ENCODE data around the gene GPC3.
"Not testable (repeated sequence)": the region's sequence is repeated elsewhere in the genome, so short reads cannot be mapped to it uniquely, and the experiment has no call there.

The GPC3 gene

DNA sequence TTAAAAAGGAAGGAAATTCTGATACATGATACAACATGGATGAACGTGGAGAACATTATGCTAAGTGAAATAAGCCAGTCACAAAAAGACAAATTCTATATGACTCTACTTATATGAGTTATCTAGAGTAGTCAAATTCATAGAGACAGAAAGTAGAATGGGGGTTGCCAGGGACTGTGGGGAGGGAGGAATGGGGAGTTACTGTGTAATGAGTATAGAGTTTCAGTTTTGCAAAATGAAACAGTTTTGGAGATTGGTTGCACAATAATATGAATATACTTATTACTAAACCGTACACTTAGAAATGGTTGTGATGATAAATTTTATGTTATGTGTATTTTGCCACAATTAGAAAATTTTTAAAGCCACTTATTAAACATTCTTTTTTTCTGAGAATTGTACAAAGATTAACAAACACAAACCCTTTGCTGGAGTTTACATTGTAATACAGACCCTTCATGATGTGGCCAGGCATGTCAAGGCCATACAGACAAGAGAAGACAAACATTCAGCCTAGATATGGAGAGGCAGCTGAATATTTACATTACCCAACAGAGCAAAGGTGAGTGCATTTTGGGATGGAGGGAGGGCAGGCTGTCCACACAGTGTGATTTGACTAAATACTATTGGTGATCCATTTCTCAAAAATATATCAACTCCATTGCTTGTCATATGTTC, 21.2 kb upstream of the GPC3 start:
- no peaks in the 10 kb centered on the region for H3K9me3 Mint-ChIP-seq
- H3K27ac Mint-ChIP-seq: no peak overlapping the region
- no peaks in the 10 kb centered on the region for H3K36me3 Mint-ChIP-seq (ENCODE audit: low read depth)
- H3K27me3 Mint-ChIP-seq: peaks cover 3% of the 10 kb centered on the region
- peaks cover 3% of the 10 kb centered on the region for H3K4me1 Mint-ChIP-seq (ENCODE audit: low read depth)
- H3K4me3 Mint-ChIP-seq: no peak overlapping the region

DNA sequence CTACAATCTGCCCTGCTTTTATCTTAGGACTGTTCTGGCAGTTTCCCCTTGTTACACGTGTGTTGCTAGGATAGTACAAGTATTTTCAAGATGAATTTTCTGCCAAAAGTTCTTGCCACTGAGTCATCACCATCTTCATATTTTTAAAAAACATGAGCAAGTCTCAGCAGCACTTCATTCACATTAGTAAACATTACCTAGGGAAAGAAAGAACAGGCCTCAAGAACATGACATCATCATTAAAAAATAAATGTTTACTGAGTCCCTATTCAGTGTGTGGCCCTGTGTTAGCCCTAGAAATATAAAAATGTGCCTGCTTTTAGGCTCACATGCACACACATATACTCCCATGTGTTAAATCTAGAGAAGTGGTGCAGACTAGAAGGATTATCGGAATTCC, 18.7 kb upstream of the GPC3 start:
- H3K27me3 Mint-ChIP-seq: peaks cover 3% of the 10 kb centered on the region
- no peak overlapping the region for H3K4me3 Mint-ChIP-seq
- no peak overlapping the region for H3K27ac Mint-ChIP-seq
- H3K4me1 Mint-ChIP-seq (ENCODE audit: low read depth): peaks cover 3% of the 10 kb centered on the region
- H3K9me3 Mint-ChIP-seq: no peaks in the 10 kb centered on the region
- H3K36me3 Mint-ChIP-seq (ENCODE audit: low read depth): no peaks in the 10 kb centered on the region

DNA sequence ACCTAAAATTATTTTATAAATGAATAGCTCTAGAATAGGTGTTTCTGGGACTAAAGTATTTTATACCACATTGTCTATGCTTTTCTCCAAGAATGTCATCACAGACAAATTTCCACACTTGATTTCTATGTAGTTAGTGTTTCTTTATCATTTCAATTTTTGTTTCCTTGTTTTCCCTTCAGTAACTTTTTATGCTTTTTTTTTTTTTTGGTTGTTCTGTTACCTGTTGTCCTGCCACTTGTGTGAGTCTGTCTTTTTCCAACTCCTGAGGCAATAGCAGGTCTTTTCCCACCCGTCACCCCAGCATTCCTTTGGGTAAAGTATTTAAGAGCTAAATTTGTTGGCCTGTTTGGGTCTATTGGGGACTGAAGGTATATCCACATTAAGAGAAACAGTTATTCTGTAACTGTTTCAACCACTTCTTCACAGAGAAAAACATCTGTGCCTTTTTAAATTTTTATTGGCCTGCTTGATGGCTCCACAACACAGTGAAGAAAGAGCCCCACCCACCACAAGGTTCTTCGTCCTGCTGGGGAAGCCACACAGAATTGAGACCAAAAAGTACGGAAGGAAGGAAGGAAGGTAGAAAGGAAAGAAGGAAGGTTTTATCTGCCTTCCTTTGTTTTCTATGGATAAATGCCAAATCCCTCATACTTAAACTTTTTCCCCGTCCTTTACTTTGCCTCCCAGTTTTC, 17.7 kb upstream of the GPC3 start:
- Mint-ChIP-seq H3K27me3 (peaks cover 3% of the 10 kb centered on the region), H3K36me3 (ENCODE audit: low read depth) (no peaks in the 10 kb centered on the region), H3K4me3 (no peak overlapping the region), H3K4me1 (ENCODE audit: low read depth) (peaks cover 3% of the 10 kb centered on the region), H3K9me3 (no peaks in the 10 kb centered on the region), H3K27ac (no peak overlapping the region)

DNA sequence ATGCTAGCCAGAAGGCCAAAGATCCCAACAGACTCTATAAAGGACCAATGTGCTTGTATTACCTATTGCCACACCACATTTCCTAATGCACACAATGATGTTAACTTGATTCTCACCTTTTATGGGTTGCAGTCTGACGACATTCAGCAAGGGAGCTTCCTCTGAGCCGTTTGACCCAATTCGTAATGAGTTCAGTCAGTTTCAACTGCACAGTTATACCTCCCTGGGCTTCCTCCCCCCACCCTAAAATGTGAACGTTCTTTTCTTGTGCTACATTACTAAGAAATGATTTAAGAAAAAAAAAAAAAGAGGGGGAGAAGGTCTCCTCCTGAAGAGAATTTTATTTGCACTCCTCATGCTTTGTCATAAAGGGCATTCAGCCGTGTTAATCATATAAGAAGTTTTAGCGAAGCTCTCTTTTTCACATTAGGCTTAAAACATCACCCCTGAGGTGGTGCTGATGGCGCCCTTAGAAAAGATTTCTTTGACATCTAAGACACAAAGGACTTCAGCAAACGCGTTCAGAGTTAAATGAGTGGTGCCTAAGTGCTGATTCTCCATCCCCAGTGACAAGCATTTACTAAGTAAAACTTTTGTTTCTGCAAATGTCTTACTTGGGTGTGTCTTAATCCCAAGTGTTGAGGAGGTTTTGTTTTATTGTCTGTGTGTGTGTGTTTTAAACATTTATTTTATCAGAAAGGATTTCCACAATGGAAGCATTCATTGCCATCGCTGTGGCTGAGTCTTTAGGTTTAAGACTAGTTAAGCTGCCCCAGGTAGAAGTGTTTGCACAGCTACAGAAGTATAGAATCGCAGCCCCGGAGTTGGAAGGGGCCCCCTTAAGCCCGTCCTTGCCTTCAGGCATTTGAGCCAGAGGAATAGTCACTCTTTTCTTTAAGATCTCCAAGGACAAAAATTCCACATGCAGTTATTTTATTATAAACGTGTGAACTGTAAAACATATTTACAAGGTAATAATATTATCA, 15.2 kb upstream of the GPC3 start:
- Mint-ChIP-seq H3K9me3 (no peaks in the 10 kb centered on the region), H3K27ac (no peak overlapping the region), H3K36me3 (ENCODE audit: low read depth) (no peaks in the 10 kb centered on the region), H3K27me3 (peaks cover 7% of the 10 kb centered on the region), H3K4me3 (no peak overlapping the region), H3K4me1 (ENCODE audit: low read depth) (no peaks in the 10 kb centered on the region)

DNA sequence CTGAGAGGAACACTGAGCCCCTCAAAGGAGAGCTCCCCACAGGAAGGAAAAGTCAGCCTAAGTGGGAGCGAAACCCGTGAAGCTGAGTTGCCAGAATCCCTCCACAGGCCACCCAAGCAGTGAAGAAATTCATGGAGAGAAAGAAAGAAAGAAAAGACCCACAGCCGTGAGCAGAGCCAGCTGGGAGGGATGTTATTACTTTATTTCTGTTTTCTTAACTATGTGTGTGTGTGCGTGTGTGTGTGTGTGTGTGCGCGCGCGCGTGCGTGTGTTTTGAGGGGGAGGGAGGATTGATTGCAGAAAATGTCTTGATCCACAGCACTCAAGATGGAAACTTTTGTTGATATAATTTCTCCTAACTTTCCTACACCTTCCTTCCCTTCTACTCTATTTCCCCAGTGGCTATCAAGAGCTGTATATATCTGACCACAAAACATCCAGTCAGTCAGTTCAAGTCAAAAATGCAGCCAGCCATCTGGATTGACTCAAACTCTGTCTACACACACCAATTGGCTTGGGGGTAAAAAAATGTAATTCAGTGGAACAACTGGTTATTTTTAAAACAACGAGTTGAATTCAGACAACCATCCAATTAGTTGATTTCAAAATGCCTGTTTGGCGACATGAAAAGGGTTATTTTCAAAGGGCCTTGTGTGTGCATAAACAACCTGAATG, 13.8 kb upstream of the GPC3 start:
- no peaks in the 10 kb centered on the region for H3K36me3 Mint-ChIP-seq (ENCODE audit: low read depth)
- no peak overlapping the region for H3K27ac Mint-ChIP-seq
- H3K4me3 Mint-ChIP-seq: no peak overlapping the region
- H3K9me3 Mint-ChIP-seq: no peaks in the 10 kb centered on the region
- H3K27me3 Mint-ChIP-seq: peaks cover 4% of the 10 kb centered on the region
- no peaks in the 10 kb centered on the region for H3K4me1 Mint-ChIP-seq (ENCODE audit: low read depth)

DNA sequence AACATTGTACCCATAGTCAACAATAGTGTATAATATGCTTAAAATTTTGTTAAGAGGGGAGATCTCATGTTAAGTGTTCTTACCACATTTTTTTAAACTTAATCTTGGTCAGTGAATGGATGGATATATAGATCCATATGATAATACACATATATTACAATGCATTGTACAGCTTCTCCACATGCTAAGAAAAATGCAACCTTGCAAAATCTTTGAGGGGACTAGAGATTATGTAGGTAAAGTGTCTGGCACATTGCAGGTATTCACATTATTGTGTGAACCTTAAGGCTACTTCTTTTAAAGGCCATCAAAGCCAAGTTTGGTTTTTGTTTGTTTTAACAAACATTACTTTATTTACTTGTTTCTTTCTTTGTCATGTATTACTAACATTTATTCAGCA, 10.4 kb upstream of the GPC3 start:
- Mint-ChIP-seq H3K4me3 (no peak overlapping the region), H3K4me1 (ENCODE audit: low read depth) (no peaks in the 10 kb centered on the region), H3K27ac (no peak overlapping the region), H3K36me3 (ENCODE audit: low read depth) (no peaks in the 10 kb centered on the region), H3K9me3 (no peaks in the 10 kb centered on the region), H3K27me3 (peaks cover 4% of the 10 kb centered on the region)

DNA sequence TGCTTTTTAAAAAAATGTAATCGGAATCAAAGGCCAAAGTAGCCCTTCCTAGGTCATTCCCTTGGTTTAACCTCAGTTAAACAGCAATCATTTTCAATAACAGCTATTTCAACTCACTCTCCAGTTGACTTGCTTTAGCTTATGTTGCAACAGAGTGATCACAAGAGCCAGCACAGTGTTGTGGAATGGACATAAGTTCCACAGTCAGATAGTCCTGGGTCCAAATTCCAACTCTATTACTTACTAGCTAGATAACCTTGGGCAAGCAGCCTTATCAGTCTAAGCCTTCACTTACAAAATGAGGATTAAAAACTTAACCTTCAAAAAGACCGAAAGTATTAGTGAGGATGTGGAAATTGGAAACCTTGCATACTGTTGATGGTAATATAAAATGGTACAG, 9.2 kb upstream of the GPC3 start:
- H3K27me3 Mint-ChIP-seq: peaks cover 4% of the 10 kb centered on the region
- no peak overlapping the region for H3K4me3 Mint-ChIP-seq
- H3K36me3 Mint-ChIP-seq (ENCODE audit: low read depth): no peaks in the 10 kb centered on the region
- no peak overlapping the region for H3K27ac Mint-ChIP-seq
- no peaks in the 10 kb centered on the region for H3K4me1 Mint-ChIP-seq (ENCODE audit: low read depth)
- no peaks in the 10 kb centered on the region for H3K9me3 Mint-ChIP-seq

DNA sequence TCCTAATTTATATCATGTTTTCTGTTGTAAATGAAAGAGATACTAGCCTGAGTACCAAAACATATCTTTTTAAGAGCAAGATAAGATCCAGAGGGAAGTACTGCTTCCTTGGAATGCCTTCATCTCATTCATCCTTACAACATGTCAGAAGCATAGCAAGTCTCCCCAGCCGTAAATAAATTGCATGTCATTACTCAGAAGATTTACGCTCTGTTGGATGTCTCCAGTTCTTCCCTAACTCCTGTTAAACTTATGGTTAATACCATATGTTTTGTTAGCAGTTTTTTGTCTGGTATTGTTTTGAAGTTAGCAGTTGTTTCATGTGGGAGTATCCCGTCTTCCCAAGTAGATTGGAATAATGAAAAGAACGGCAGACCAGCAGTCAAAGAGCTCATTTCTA, 7.5 kb upstream of the GPC3 start:
- peaks cover 6% of the 10 kb centered on the region for H3K27me3 Mint-ChIP-seq
- H3K9me3 Mint-ChIP-seq: no peaks in the 10 kb centered on the region
- no peaks in the 10 kb centered on the region for H3K4me1 Mint-ChIP-seq (ENCODE audit: low read depth)
- H3K27ac Mint-ChIP-seq: no peak overlapping the region
- H3K36me3 Mint-ChIP-seq (ENCODE audit: low read depth): no peaks in the 10 kb centered on the region
- no peak overlapping the region for H3K4me3 Mint-ChIP-seq

DNA sequence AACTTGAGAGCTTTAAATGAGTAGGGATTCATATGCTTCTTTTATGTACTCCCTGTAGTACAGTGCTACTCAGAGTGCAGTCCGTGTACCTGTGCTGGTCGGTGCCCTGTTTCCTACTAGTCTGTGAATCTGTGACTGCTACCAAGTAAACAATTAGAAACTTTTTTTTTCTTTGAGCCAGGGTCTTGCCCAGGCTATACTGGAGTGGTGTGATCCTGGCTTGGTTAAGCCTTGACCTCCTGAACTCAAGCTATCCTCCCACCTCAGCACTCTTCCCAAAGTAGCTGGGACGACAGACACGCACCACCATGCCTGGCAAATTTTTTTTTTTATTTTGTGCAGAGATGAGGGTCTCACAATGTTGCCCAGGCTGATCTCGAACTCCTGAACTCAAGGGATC, 6.4 kb upstream of the GPC3 start:
- H3K27ac Mint-ChIP-seq: no peak overlapping the region
- H3K27me3 Mint-ChIP-seq: peaks cover 13% of the 10 kb centered on the region
- no peaks in the 10 kb centered on the region for H3K36me3 Mint-ChIP-seq (ENCODE audit: low read depth)
- no peak overlapping the region for H3K4me3 Mint-ChIP-seq
- H3K9me3 Mint-ChIP-seq: no peaks in the 10 kb centered on the region
- no peaks in the 10 kb centered on the region for H3K4me1 Mint-ChIP-seq (ENCODE audit: low read depth)

DNA sequence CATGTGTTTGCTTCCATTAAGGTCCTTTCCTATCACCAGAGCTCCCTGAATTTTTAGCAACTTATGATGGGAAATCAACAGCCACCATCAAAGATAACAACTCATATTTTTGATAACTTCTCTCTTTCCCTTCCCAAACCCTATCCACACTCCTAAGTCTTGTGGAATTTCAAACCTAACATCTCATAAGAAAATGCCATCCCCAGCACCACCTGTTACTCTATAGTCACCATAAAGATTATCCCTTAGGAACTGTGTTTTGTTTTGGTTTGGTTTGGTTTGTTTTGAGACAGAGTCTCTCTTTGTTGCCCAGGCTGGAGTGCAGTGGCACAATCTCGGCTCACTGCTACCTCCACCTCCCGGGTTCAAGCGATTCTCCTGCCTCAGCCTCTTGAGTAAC, 5.7 kb upstream of the GPC3 start:
- not testable (repeated sequence) for H3K4me1 Mint-ChIP-seq (ENCODE audit: low read depth); H3K27me3 Mint-ChIP-seq; H3K36me3 Mint-ChIP-seq (ENCODE audit: low read depth); H3K27ac Mint-ChIP-seq; H3K9me3 Mint-ChIP-seq; H3K4me3 Mint-ChIP-seq

DNA sequence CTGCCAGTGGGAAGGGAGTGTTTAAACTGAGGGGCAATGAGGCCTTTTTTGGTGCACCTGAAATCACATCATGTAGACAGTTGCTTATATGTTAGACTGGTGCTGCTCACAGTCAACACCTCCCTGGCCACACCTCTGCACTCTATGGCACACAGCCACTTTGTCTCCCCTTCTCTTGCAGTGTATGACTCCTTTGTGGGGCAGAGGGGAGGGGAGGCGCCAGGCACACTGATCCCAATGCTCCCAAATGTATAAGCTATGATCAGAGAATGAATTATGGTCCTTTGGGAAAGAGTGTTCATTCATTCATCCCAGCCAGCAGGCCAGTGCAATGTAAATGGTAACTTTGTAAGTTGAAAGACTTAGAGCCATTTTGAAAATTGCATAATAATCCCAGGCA, 4.6 kb upstream of the GPC3 start:
- Mint-ChIP-seq H3K36me3 (ENCODE audit: low read depth) (no peaks in the 10 kb centered on the region), H3K27ac (no peak overlapping the region), H3K4me1 (ENCODE audit: low read depth) (no peaks in the 10 kb centered on the region), H3K4me3 (no peak overlapping the region), H3K27me3 (peaks cover 9% of the 10 kb centered on the region), H3K9me3 (no peaks in the 10 kb centered on the region)

DNA sequence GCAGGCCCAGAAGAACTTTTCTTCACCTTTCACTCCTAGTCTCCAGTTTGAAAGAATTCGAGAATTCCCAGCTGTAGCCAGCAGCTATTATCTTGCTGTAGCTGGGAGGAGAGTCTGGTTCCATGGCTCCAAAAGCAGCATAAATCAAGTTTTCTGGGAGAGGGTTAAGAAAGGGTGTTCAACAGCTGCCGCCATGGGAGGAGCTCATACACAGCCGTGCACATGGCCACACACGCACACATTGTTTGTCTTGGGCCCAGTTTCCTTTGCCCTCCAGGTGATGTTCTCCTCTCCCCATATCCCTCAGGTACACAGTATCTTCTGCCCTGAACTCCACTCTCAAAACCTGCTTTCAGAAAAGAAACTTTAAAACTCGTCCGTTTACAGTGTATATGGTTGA, 4.1 kb upstream of the GPC3 start:
- Mint-ChIP-seq H3K9me3 (no peaks in the 10 kb centered on the region), H3K27ac (no peak overlapping the region), H3K36me3 (ENCODE audit: low read depth) (no peaks in the 10 kb centered on the region), H3K4me3 (no peak overlapping the region), H3K27me3 (peaks cover 9% of the 10 kb centered on the region), H3K4me1 (ENCODE audit: low read depth) (no peaks in the 10 kb centered on the region)

DNA sequence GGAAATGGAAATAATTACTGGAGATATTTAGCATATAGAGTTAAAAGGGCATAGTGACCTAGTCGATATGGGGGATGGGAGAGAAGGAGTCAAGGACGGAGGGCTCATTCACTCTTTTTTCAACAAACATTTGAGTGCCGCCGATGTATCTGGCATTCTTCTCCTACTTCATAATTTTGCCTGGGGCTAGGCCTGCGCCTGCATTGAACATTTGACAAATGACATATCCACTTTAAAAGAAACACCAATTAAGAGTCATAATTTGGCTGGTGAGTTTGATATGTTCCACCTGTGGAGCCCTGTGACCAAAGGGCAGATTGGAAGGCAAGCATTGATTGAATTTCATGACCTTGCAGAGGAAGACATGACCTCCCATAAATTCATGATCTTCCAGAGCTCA, 2.6 kb upstream of the GPC3 start:
- H3K27ac Mint-ChIP-seq: no peak overlapping the region
- H3K4me3 Mint-ChIP-seq: no peak overlapping the region
- no peaks in the 10 kb centered on the region for H3K4me1 Mint-ChIP-seq (ENCODE audit: low read depth)
- H3K36me3 Mint-ChIP-seq (ENCODE audit: low read depth): no peaks in the 10 kb centered on the region
- H3K9me3 Mint-ChIP-seq: no peaks in the 10 kb centered on the region
- peaks cover 22% of the 10 kb centered on the region for H3K27me3 Mint-ChIP-seq

DNA sequence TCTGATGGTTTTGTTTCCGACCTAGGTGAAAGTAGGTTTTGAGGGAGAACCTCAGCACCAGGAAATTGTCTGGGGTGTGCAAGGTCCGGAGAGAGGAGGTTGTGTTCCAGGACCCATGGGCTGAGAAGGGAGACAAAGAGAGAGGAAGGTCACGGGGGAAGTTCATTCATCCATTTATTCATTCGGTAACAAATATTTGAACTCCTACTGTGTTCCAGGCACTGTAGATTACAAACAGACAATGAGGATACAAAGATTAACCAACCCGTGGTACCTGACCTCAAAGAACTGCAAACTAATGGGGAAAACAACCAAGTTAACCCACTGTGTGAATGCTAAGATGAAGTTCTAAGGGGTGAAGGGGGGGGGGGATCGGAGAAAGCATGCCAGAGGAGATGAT, 1.8 kb upstream of the GPC3 start:
- H3K27me3 Mint-ChIP-seq: peaks cover 30% of the 10 kb centered on the region
- no peaks in the 10 kb centered on the region for H3K4me1 Mint-ChIP-seq (ENCODE audit: low read depth)
- H3K9me3 Mint-ChIP-seq: no peaks in the 10 kb centered on the region
- H3K4me3 Mint-ChIP-seq: no peak overlapping the region
- H3K27ac Mint-ChIP-seq: no peak overlapping the region
- H3K36me3 Mint-ChIP-seq (ENCODE audit: low read depth): no peaks in the 10 kb centered on the region

Data from stimulated activated naive CD8-positive, alpha-beta T cell treated with anti-CD3 and anti-CD28 coated beads, Interleukin-15, Interleukin-2, amounts not matched to agents 100 ng/mL and 50 ng/mL, for 24 hours (primary cell).